HEK293T (cell line): ENCODE measurements around the gene LYPD8.

ENCODE experiments used
- SP1 ChIP-seq: fragments of 450-650 bp; IDR thresholded peaks from 2 replicates; pipeline ENCODE4 v1.6.1; 2017
- ZNF384 ChIP-seq: fragments of 450-650 bp; IDR thresholded peaks from 2 replicates; pipeline ENCODE4 v1.6.1; 2016

DNA sequence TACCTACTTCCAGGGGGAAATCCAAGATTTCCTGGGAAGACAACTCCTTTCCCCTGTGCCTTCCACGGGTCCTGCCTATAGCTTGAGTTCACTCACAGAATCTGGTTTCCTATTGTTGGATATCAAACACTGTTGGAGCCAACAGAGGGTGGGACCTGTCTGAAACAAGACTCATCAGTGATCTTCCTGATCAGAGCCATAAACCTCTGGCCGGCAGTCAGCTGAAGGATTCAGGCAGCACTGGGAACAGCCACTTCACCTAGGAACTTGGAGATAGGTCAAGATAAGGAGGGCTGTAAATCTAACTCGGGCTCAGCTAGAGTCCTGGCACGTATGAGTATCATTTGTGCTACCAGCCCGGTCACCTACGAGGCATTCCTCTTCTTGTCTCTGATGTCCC is 46.9 kb upstream of the LYPD8 start:
- TF ChIP-seq SP1 (no peak), ZNF384 (no peak)
